Stimulated activated CD4-positive, alpha-beta T cell treated with anti-CD3 and anti-CD28 coated beads, Interleukin-15, amount 100 ng/mL, for 24 hours (primary cell): ENCODE measurements around the gene IZUMO1.
"Not testable (repeated sequence)": the region's sequence is repeated elsewhere in the genome, so short reads cannot be mapped to it uniquely, and the experiment has no call there.

Experiments used
- DNase-seq: peaks from one replicate; pipeline ENCODE4 v3.0.0-alpha.2; 2020

Gene IZUMO1

GRCh38 chr19:48735031-48735615 is 11.6 kb downstream of the IZUMO1 start:
- DNase-seq: no peak

GRCh38 chr19:48734625-48735024 is 12.1 kb downstream of the IZUMO1 start:
- DNase-seq: no peak

- no peak for DNase-seq
These were observed 15.3 kb downstream of the IZUMO1 start for GRCh38 chr19:48731452-48731851.

- DNase-seq: no peak
These were observed 17.6 kb downstream of the IZUMO1 start for GRCh38 chr19:48728911-48729664.

GRCh38 chr19:48726556-48726955 is 20.2 kb downstream of the IZUMO1 start:
- no peak for DNase-seq

GRCh38 chr19:48724796-48725753 is 21.6 kb downstream of the IZUMO1 start:
- DNase-seq: no peak

GRCh38 chr19:48722196-48722708 is 24.5 kb downstream of the IZUMO1 start:
- DNase-seq: no peak

- peak; percentile 95 for DNase-seq
These were observed 26.0 kb downstream of the IZUMO1 start for GRCh38 chr19:48720613-48721296.

GRCh38 chr19:48720251-48720612 is 26.5 kb downstream of the IZUMO1 start:
- no peak for DNase-seq

GRCh38 chr19:48719263-48720171 is 27.2 kb downstream of the IZUMO1 start, which contains the start of gene MAMSTR:
Gene MAMSTR, minus strand, starts transcription at chr19:48719725. Its CDS starts 694 bp downstream, at chr19:48719031.
- DNase-seq: no peak

- DNase-seq: no peak
These were observed 27.9 kb downstream of the IZUMO1 start for GRCh38 chr19:48718711-48719231.

GRCh38 chr19:48718106-48718505 is 28.6 kb downstream of the IZUMO1 start:
- not testable (repeated sequence) for DNase-seq

- no peak for DNase-seq
These were observed 30.0 kb downstream of the IZUMO1 start for GRCh38 chr19:48716562-48717291.

GRCh38 chr19:48715681-48716171 is 31.0 kb downstream of the IZUMO1 start:
- DNase-seq: no peak

GRCh38 chr19:48714759-48715675 is 31.7 kb downstream of the IZUMO1 start:
- DNase-seq: no peak

GRCh38 chr19:48713864-48714755 is 32.6 kb downstream of the IZUMO1 start:
- peak; percentile 99 for DNase-seq

GRCh38 chr19:48713041-48713863 is 33.5 kb downstream of the IZUMO1 start:
- DNase-seq: no peak
